ENCODE measurements around the gene GPC6.
"Not testable (repeated sequence)": the region's sequence is repeated elsewhere in the genome, so short reads cannot be mapped to it uniquely, and the experiment has no call there.

The GPC6 gene

DNA sequence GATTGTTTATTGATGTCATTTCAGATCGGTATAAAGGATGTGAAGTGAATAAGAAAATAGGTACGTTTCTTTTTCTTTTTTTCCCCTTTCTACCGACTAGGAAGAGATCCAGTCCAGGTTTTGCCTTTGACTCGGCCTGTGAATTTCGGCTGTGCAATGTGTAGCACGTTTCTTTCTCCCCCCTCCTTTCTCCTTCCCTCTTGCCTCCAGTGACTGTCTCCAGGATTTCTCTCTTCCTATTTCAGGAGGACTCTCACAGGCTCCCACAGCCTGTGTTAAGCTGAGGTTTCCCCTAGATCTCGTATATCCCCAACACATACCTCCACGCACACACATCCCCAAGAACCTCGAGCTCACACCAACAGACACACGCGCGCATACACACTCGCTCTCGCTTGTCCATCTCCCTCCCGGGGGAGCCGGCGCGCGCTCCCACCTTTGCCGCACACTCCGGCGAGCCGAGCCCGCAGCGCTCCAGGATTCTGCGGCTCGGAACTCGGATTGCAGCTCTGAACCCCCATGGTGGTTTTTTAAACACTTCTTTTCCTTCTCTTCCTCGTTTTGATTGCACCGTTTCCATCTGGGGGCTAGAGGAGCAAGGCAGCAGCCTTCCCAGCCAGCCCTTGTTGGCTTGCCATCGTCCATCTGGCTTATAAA lies at the start of gene GPC6:
GPC6 (plus strand) TSS at position 185 of the 657 bp plus-strand sequence.
- DNase-seq (ENCODE audit: low read depth), result no peak

DNA sequence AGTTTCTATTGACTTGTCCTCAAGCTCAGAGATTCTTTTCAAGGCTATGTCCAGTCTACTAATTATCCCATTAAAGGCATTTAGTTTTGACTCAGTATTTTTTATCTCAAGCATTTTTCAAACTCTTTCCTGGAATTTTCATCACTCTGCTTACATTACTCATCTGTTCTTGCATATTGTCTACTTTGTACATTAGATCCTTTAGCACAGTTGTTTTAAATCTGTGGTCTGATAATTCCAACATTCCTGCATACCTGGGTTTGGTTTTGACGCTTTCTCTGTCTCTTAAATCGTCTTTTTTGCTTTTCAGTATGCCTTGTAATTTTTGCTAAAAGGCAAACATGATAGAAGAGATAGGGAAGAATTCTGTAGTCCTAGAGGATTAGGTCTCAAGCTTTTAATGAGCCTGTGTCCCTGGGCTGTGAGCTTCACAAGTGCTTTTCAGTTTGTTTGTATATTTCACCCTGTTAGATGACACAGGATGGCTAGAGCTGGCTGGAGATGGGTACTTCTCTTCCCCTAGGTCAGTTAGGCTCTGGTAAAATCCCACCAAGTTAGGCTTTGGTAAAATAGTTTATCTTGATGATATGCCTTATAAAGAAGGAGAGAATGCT lies 46.1 kb upstream of the GPC6 start:
- no peak for DNase-seq (ENCODE audit: low read depth)

DNA sequence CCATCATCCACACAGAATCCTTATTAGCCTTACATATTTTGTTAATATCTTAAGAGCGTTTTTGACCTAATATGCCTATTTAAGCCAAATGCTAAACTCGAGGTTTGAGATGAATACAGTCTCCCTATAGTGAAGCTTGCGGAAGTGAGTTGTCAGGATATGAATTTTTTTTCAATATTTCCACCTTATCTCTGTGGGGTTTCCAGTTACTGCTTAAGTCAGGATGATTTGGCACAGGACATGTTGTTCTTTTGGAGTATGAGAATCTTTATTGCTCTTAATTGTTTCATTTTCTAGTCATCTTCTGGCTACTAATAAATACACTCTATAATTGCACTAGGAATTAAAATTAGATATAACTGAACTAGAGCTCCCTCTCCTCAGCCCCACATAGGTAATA lies 44.2 kb upstream of the GPC6 start:
- no peak for DNase-seq (ENCODE audit: low read depth)

DNA sequence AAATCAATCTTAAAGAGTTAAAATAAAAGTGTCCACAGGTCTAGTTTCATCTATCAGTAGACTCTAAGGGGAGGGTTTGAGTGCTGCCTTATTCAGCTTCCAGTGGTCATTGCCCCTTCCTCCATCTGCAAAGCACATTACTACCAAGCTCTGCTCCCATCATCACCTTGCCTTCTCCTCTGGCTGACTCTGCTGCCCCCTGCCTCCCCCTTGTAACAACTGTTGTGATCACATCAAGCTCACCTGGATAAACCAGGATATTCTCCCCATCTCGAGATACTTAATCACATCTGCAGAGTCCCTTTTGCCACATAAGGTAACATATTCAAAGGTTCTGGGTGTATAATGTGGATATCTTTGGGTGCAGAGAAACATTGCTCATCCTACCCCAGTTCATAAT lies 43.3 kb upstream of the GPC6 start:
- DNase-seq (ENCODE audit: low read depth), result no peak

DNA sequence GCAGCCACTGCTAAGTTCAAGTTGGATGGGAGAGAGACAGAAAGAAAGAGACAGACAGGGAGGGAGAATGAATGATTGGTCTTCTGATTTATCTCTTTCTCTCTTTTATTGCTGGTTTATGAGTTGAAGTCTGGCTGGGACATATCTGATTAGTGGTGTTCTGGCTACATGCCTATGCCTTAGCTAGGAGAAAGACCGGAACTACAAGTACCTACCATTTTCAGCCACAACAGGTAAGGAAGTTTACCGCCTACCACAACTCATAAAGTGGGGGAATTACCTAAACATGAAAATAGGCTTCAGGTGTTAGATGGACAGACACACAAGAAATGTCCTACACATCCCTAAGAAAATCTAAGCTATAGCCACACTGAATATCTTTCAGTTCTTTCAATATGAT lies 36.6 kb upstream of the GPC6 start:
- DNase-seq (ENCODE audit: low read depth), result no peak

DNA sequence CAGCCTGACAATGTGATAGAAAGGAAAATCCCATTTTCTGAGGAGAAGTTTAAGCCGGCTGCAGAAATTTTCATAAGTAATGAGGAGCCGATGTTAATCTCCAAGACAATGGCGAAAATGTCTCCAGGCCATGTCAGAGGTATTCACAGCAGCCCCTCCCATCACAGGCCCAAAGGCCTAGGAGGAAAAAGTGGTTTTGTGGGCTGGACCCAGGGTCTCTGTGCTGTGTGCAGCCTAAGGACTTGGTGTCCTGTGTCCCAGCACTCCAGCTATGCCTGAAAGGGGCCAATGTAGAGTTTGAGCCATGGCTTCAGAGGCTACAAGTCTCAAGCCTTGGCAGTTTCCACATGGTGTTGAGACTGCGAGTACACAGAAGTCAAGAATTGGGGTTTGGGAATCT lies 32.9 kb upstream of the GPC6 start:
- DNase-seq (ENCODE audit: low read depth), result no peak

DNA sequence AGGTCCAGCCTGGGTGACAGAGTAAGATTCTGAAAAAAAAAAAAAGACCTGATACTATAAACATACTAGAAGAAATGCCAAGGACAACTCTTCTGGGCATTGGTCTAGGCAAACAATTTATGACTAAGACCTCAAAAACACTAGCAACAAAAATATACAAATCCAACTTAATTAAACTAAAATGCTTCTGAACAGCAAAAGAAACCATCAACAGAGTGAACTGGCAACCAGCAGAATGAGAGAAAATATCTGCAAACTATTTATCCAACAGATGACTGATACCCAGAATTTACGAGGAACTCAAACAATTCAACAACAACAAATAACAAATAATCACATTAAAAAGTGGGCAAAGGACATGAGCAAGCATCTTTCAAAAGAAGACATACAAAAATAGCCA lies 26.8 kb upstream of the GPC6 start:
- no peak for DNase-seq (ENCODE audit: low read depth)

DNA sequence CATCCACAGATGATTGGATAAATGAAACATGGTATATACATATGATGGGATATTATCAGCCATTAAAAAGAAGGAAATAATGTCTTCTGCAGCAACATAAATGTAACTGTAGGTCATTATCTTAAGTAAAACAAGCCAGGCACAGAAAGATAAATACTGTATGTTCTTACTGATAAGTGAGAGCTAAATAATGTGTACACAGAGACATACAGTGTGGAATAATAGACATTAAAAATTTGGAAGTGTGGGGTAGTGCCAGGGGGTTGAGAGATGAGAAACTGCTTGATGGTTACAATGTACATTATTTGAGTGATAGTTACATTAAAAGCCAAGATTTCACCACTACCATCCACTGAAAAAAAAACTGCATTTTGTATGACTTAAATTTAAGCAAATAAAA lies 26.0 kb upstream of the GPC6 start:
- no peak for DNase-seq (ENCODE audit: low read depth)

DNA sequence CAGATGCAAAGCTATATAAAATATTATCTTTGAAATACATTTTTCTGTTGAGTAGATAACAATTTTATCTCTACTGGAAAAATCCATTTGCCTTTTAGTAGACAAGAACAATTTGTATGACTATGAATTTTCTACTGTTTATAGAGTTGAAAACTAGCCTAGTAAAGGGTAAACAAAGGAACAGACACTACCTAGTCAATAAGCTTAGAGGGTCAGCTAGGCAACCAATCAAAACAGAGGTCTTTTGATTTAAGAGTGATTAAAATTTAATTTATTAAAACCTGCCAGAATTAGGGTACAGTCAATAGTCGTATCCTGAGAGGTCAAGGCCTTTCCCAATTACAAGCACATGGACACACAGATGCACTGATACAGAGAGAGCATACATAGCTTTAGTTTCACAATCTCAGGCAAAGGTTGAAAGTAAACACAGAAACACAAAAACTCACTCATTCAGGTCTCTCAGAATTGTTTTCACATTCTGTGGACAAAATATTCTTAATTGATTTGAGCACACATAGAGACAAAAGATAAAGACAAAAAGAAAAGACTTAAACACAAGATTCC lies 24.5 kb upstream of the GPC6 start:
- DNase-seq (ENCODE audit: low read depth), result no peak

DNA sequence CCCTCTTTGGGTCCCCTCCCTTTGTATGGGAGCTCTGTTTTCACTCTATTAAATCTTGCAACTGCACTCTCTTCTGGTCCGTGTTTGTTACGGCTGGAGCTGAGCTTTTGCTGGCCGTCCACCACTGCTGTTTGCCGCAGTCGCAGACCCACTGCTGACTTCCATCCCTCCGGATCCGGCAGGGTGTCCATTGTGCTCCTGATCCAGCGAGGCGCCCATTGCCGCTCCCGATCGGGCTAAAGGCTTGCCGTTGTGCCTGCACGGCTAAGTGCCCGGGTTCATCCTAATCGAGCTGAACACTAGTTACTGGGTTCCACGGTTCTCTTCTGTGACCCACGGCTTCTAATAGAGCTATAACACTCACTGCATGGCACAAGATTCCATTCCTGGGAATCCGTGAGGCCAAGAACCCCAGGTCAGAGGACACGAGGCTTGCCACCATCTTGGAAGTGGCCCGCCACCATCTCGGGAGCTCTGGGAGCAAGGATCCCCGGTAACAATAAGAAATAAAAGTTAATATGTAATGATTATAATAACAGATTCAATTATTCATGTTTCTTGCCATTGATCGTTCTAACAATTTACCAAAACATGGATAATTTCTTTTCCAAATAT lies 19.7 kb upstream of the GPC6 start:
- DNase-seq (ENCODE audit: low read depth), result not testable (repeated sequence)

DNA sequence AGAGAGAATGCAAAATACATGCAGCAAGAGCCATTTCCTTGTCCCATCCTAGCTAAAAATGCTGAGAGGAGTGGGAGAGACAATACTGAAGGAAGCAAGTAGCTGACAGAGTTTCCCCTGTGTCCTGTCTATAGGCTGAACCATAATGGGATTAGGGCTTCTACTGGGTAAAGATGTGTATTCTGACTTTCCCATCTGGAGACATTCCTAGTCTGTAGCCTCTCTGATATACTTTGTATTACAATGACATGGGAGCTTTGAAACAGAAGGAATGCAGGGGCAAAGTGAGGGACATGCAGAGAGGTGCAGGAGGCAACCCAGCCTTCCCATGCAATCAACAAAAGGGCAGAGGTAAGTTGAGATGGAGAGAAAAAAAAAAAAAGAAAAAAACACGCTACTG lies 10.5 kb upstream of the GPC6 start:
- no peak for DNase-seq (ENCODE audit: low read depth)

DNA sequence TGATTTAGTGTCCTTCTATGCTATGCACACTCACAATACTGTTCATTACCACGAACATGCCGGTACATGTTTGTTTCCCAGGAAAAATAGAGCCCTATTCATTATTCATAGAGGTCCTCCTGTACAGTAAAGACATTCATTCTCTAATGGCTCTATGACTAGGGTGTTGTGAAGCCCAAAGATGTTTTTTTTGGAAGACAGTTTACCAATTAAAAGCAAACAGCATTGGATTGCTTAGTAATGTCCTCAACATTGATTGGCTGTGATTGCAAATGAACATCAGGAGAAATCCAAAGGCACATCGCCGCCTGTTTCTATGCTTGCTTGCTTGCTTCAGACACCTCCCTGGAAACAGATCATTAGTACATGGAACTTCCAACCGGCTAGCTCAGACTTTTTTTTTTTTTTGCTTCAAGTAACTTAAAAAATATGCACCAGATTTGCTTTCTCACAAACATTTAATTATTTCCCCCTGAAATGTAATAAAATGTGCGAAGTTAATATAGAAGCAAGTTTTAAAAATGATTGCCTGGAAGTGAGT lies 8.8 kb upstream of the GPC6 start:
- DNase-seq (ENCODE audit: low read depth), result no peak

DNA sequence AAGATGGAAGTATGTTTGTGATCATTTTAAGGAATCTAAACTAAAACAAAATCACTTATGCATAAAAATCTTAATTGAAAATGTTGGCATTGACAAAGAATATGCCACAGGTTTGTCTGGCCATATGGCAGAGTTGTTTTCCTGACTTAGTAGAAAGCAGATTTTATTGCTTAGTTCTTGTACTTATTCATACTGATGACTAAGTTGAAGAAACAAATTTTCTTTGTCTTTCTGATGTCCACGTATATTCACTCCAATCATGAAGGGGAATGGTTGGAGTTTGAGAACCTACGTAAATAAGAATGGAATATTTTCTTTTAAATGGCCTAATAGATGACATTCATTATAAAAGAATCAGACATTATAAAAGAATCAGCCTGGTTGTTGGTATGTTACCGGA lies 8.0 kb upstream of the GPC6 start:
- DNase-seq (ENCODE audit: low read depth), result no peak

DNA sequence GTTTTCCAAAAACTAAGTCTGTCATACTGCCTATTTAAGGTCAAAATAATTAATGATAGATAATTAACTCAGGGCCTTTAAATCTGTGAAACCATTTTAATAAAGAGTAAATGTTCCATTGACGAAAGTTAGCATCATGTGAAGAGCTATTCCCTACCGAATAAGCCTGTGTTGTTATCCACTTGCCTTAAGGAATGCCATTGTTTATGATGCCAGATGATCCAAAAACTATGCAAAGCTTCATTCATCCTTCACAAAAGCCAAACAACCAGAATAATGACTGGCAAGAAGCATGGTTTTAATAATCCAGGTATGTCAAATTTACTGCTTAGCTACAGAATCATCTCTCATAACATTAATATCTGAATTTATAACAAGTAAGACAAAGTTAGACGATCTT lies 6.5 kb upstream of the GPC6 start:
- DNase-seq (ENCODE audit: low read depth), result no peak

DNA sequence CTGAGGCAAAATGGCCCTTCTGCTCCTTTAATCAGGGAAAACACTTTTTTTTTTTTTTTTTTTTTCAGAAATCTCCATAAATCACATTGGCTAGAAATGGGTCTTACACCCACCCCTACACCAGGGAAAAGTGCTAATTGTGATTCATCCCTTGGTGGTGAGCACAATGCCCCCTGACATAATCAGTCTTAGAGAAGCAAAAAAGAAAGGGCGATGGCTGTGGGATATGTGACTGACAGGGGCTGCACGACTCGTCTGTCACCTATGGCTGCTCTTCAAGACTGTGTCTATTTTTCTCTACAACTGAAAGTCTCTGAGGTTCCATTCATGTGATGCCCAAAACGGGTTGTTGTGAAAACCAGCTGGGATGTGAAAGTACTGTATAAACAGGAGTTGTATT lies 3.6 kb upstream of the GPC6 start:
- no peak for DNase-seq (ENCODE audit: low read depth)

DNA sequence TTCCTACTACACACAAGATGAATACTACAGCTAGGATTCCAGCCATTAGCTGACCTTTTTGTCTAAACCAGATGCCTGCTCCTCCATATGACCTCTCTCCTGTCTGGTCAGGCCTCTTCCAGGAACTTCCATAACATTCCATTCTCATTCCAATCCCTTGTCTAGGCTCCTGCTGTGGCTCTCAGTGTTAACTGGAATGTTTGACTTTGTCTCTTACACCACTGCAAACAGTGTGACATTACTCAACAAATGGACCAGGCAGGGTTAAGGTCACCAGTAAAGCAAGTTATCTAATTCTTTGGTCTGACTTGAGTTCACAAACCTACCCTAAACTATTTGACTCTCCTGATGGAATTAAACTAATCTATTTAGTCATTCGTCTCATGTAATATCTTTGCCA lies 2.1 kb upstream of the GPC6 start:
- no peak for DNase-seq (ENCODE audit: low read depth)

DNA sequence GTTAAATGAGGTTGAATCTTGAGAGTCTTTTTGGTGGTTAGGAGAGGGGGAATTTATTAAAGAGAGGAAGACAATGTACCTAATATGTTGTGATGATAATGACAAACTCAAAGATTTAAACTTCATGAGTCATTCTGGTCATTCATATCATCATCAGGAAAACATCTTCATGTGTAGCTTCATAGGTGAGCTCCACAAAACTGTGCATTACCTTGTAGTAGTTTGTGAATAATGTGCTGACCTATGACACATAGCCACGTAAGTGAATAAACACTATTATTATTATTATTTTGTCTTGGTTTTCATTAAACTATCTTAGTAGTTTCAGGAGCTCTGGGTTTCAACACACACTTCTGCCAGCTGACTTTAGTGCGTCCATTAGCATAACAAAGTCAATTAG lies 997 bp upstream of the GPC6 start:
- no peak for DNase-seq (ENCODE audit: low read depth)

DNA sequence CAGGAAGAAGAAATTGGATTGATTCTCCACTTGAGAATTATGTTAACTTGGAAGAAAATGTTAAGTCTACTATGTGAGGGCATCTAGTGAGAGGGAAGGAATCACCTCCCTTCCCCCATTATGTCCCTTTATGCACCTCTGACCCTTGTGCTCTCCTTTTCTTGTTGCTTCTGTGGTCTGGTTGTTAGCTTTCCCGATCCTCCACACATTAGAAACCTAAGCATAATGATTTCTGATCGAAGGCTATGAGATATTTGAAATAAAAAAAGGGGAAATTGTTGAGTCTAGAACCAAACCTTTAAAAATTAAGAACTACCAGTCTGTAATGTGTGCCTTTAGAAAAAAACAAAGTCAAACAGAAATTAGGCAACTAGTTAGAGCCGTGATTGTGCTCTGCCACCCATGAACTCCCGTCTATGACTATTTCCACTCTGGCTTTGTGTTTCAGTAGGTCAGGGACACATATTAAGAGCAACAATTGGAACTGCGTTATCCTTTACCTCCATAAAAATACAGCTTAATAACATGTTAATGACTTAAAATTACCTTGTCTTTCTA lies 463 bp upstream of the GPC6 start:
- no peak for DNase-seq (ENCODE audit: low read depth)

DNA sequence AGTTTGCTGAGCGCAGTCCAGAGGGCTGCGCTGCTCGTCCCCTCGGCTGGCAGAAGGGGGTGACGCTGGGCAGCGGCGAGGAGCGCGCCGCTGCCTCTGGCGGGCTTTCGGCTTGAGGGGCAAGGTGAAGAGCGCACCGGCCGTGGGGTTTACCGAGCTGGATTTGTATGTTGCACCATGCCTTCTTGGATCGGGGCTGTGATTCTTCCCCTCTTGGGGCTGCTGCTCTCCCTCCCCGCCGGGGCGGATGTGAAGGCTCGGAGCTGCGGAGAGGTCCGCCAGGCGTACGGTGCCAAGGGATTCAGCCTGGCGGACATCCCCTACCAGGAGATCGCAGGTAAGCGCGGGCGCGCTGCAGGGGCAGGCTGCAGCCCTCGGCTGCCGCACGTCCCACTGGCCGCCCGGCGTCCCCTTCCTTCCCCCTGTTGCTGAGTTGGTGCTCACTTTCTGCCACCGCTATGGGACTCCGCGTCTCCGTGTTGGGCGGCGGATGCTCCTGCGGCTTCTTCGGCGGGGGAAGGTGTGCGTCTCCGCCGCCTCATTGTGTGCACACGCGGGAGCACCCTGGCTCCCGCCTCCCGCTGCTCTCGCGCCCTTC lies 772 bp downstream of the GPC6 start:
- DNase-seq (ENCODE audit: low read depth), result no peak

DNA sequence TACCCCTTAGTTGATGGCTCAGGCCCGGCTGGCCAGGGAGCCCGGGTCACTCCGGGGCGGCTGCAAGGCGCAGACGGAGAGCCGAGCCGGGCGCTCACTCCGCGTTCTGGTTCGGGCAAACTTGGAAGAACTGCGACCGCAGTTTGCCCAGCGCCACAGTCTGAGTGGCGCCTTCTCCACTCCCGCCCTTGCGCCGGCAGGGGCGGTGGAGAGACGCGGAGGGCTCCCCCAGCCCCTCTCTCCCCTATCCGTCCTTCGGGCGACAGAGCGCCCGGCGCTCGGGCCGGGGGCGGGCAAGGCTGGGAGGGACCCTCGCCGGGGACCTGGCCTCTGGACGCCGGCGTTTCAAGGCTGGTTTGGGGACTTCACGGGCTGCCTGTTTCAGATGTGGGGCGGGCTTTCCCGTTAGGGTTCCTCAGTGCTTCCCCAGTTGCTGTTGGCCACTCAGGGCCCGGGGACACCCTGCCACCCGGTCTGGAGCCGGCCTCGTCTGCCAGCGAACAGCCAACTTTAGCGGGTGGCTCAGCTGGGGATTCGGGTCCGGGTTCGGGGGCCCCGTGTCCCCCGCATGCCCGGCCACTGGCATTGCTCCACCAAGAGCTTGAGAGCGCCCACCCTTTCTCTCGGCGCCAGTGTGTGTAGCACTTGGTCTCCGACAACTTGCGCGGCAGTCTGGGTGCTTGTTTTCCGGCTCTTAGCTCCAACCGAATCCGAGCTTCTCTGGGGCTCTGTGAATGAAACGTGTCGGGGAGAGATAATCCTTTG lies 1.5 kb downstream of the GPC6 start:
- DNase-seq (ENCODE audit: low read depth), result no peak

DNA sequence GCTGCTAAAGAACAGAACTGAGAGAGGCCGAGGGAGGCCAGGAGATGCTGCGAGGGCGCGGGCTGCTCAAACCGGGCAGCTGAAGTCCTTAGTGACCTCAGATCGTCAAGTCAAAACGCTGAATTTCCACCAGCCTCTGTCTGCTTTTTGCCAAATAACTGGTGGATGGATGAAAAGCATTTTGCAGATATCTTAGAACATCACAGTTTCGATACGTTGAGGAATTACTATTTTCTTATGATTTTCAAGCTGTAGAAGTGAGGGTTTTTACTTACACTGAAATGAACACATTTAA lies 2.0 kb downstream of the GPC6 start:
- no peak for DNase-seq (ENCODE audit: low read depth)

DNA sequence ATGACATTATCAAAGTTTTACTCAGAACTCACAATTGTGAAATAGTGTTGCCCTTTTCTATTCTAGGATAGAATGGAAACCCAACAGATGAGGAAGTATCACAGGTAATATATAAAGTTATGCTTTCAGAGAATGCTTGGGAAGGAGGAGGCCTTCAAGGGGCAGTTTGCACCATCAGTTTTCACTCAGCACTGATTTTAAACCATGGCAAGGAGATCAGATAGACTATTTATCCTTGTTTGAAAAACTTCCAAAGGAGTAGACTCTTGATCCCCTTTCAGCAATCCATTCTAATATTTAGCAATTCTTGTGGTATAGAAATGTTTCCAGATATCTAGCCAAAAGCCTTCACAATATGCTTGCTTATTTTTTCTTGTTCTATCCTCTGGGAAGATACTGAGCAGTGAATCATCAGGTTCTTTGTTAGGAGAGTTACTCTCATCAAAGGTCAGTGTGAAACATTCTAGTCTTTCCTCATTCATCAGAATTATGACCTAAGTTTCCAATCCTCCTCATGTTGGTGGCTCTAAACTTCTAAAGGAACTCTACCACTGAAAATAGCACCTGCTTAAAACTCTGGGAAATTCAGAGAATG lies 3.8 kb downstream of the GPC6 start:
- no peak for DNase-seq (ENCODE audit: low read depth)
